D341Med (cell line): ENCODE results near the gene ZYG11A.

ENCODE experiments used
- DNase-seq: peaks from one replicate; pipeline ENCODE4 v3.0.0; 2012; ENCODE audit warnings: low spot score

ZYG11A gene

GRCh38 chr1:52877554-52877953 is 35.0 kb downstream of the ZYG11A start:
- DNase-seq: no peak

GRCh38 chr1:52880206-52880605 is 37.6 kb downstream of the ZYG11A start:
- no peak for DNase-seq

DNA sequence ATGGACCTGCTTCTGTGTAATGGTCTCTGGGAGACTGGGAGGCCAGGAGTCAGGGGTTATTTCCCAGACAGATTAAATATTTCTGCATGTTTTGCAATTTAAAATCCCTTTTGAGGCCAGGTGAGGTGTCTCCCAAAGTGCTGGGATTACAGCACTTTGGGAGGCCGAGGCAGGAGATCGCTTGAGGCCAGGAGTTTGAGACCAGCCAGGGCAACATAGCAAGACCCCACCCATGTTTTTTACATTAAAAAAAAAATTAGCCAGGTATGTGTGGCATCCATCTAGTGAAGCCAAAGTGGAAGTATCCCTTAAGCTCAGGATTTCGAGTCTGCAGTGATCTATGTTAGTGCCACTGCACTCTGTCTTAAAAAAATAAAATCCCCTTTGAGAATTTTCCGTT is 44.9 kb downstream of the ZYG11A start:
- no peak for DNase-seq

DNA sequence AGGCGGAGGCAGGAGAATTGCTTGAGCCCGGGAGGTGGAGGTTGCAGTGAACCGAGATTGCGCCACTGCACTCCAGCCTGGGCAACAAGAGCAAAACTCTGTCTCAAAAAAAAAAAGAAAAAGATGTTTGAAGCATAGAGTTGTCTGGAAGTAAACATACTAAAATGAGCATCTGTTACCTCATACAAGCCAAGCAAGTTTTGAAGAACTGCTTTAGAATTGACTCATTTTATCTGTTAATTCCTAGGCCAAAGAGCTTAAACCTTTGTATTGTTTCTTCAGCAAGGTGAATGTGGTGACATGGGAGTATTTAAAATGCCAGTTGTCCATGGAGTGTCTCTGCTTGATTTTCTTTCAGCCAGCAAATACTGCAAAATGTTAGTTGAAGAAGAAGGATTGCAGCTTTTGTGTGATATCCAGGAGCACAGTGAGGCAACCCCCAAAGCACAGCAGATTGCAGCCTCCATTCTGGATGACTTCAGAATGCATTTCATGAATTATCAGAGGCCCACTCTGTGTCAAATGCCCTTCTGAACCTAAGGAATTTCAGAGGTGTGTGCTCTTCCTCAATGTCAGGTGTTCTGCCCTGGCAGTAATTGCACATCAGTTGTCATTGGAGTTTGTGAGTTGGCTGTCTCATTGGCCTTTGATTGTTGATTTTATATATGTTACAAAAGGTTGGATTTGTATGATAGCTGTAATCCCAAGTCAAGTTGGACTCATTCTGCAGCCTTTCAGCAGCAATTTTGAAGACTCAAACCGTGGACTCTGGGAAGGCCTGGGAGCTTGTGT is 50.1 kb downstream of the ZYG11A start:
- no peak for DNase-seq

GRCh38 chr1:52899445-52899894 is 56.9 kb downstream of the ZYG11A start:
- DNase-seq: no peak

GRCh38 chr1:52900402-52900801 is 57.8 kb downstream of the ZYG11A start:
- DNase-seq: no peak

GRCh38 chr1:52901384-52901783 is 58.8 kb downstream of the ZYG11A start:
- no peak for DNase-seq

GRCh38 chr1:52904208-52904926 is 61.8 kb downstream of the ZYG11A start:
- DNase-seq: peak; percentile 46

- DNase-seq: peak; percentile 87
Measured at GRCh38 chr1:52904927-52905698, 62.6 kb downstream of the ZYG11A start.

- no peak for DNase-seq
Measured at GRCh38 chr1:52906135-52906603, 63.6 kb downstream of the ZYG11A start.

DNA sequence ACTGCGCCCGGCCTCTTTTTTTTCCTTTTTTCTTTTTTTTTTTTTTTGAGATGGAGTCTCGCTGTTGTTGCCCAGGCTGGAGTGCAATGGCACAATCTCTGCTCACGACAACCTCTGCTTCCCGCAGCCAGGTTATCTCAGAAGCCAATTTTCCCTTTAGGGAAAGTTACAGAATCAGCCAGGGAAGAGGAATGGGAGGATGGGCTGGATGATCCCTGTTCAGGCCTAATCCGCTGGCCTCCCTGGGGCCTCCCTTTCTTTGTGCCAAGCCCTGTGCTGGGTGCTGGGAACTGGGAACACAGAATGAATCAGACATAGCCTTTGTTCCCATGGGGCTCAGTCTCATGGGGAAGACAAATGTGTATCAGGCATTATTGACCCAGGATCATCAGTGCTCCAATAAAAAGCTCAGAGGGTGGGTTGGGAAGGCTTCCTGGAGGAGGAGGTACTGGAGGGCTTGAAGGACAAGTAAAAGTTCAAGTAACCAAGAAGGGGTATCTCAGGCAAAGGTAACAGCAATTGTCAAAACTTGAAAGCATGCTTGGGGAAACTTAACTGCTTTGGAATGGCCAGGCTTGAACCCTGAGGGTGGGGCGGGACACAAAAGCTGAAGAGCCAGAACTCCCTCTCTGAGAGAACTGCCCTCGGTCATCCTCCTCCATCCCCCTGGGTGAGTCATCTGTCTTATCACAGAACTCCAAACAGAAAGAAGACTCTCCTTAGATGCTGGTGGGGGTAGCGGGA is 64.7 kb downstream of the ZYG11A start:
- no peak for DNase-seq

DNA sequence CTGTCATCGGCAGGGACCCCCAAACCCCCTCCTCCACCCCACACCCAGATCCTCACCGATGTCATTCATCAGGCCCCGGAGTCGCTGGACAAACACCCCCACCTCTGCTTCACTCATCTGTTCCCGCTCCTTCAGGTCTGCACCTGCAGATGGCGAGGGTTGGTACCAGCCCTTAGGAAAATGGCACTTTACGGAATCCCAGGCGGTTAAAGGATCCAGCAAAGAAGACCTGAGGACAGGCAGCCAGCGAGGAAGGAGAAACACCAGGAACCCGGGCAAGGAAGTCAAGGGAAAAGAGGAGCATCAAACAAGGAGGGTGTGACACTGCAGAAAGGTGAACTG is 65.2 kb downstream of the ZYG11A start:
- no peak for DNase-seq

GRCh38 chr1:52911541-52911940 is 69.0 kb downstream of the ZYG11A start:
- peak; percentile 69 for DNase-seq

- no peak for DNase-seq
Measured at GRCh38 chr1:52913014-52913413, 70.5 kb downstream of the ZYG11A start.

DNA sequence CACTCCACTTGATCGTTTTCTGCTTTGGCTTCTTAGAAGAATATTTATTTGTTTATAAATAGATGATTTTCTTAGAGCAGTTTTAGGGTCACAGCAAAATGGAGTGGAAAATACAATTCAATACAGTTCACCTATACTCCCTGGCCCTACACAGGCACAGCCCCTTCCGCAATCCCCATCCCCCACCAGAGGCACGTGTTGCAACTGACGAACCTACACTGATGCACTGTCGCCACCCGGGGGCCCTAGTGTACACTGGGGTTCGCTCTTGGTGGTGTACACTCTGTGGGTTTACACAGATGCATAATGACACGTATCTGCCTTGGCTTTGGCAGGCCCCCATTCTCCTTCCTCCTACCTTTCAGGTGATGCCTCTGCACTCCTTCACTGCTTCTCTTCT is 71.0 kb downstream of the ZYG11A start:
- no peak for DNase-seq

DNA sequence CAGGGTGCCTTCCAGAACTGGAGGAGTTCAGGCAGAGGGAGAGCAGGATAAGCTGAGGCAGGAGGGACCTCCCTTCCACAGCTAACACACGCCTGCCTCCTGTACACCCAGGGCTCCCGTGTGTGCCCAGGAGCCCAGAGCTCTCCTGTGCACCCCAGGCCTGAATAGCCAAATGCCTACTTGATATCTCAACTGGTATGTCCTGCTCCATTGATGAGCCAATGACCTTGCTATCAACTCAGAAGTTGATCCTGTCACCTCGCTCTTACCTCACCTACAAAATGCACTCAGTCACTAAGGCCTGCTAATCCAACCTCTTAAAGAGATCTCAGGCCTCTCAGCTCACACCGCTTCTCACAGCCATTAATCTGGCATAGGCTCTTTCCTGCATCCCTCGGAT is 71.9 kb downstream of the ZYG11A start:
- DNase-seq: no peak

GRCh38 chr1:52915211-52915854 is 72.8 kb downstream of the ZYG11A start:
- no peak for DNase-seq

DNA sequence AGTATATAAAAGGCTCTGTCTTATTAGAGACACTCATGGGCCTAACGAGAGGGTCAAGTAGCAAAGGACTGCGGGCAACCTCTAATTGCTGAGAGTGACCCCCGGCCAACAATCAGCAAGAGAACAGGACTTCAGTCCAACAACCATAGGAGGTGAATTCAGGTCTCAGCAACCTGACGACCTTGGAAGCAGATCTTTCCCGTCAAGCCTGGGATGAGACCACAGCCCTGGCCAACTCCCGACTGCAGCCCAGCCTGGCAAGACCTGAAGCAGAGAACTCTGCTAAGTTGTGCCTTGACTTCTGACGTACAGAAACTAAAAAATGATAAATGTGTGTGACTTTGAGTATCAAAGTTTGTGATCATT is 73.3 kb downstream of the ZYG11A start:
- DNase-seq: no peak

GRCh38 chr1:52916241-52916975 is 73.8 kb downstream of the ZYG11A start:
- DNase-seq: no peak

- no peak for DNase-seq
Measured at GRCh38 chr1:52917156-52917555, 74.6 kb downstream of the ZYG11A start.

DNA sequence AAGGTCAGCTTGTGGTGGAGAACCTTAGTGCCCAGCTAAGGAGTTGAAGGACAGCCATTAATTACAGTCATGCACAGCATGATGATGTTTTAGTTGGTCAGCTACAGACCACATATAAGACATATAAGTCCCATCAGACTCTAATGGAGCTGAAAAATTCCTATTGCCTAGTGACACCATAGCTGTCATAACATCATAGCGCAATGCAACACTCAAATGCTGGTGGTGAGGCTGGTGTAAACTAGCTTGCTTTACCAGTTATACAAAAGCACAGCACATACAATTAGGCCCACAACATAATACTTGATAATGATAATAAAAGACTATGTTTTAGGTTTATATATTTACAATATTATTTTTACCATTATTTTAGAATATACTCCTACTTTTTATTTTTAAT is 75.0 kb downstream of the ZYG11A start:
- DNase-seq: no peak
